Hepatocyte (in vitro differentiated cells): Measurements from ENCODE around the gene INSL3. TPM values are rescaled to one million over a fixed set of nuclear protein-coding genes. Genes with fewer than 3 reads are reported as not detected.
A peak's percentile ranks its signal among the peaks of the same experiment; 100 is the strongest.

Experiments used
- DNase-seq: peaks from one replicate; pipeline ENCODE4 v3.0.0-alpha.2; 2016; ENCODE audit warnings: low spot score
- H2AFZ ChIP-seq: fragments of 200-600 bp; sonication (generic); 2 replicates; pipeline ENCODE4 v1.6.0; 2016; ENCODE audit warnings: antibody characterized with exemption, mild to moderate bottlenecking
- H3K27ac ChIP-seq: fragments of 200-600 bp; sonication (generic); 2 replicates; pipeline ENCODE4 v1.5.1; 2016; ENCODE audit warnings: mild to moderate bottlenecking
- H3K27me3 ChIP-seq: fragments of 200-600 bp; sonication (generic); 2 replicates; pipeline ENCODE4 v1.6.1; 2016
- H3K36me3 ChIP-seq: fragments of 200-600 bp; sonication (generic); replicated peaks from 2 replicates; pipeline ENCODE4 v1.5.1; 2016; ENCODE audit warnings: low read depth; ENCODE audit not compliant: insufficient read depth
- H3K4me1 ChIP-seq: fragments of 200-600 bp; sonication (generic); 2 replicates; pipeline ENCODE4 v1.5.1; 2016; ENCODE audit warnings: mild to moderate bottlenecking, moderate library complexity; ENCODE audit not compliant: insufficient read depth
- H3K4me2 ChIP-seq: fragments of 200-600 bp; sonication (generic); 2 replicates; pipeline ENCODE4 v1.6.0; 2016
- H3K4me3 ChIP-seq: fragments of 200-600 bp; sonication (generic); 2 replicates; pipeline ENCODE4 v1.5.1; 2016; ENCODE audit warnings: mild to moderate bottlenecking
- H3K79me2 ChIP-seq: fragments of 200-600 bp; sonication (generic); 2 replicates; pipeline ENCODE4 v1.6.0; 2017; ENCODE audit warnings: mild to moderate bottlenecking
- H3K9me2 ChIP-seq: fragments of 200-600 bp; sonication (generic); replicated peaks from 2 replicates; pipeline ENCODE4 v1.6.0; 2017; ENCODE audit warnings: mild to moderate bottlenecking; ENCODE audit not compliant: insufficient read depth
- H3K9me3 ChIP-seq: fragments of 200-600 bp; sonication (generic); 2 replicates; pipeline ENCODE4 v1.5.1; 2016; ENCODE audit warnings: low read depth, mild to moderate bottlenecking
- H4K20me1 ChIP-seq: fragments of 200-600 bp; sonication (generic); 2 replicates; pipeline ENCODE4 v1.6.0; 2016; ENCODE audit warnings: mild to moderate bottlenecking; ENCODE audit not compliant: insufficient read depth, poor library complexity, severe bottlenecking
- CTCF ChIP-seq: fragments of 200-600 bp; sonication (generic); IDR thresholded peaks from 2 replicates; pipeline ENCODE4 v1.5.1; 2016; ENCODE audit warnings: antibody characterized with exemption, mild to moderate bottlenecking; ENCODE audit not compliant: poor library complexity
- EZH2 ChIP-seq: fragments of 200-600 bp; sonication (generic); IDR thresholded peaks from 2 replicates; pipeline ENCODE4 v1.6.1; 2016; ENCODE audit warnings: antibody characterized with exemption, mild to moderate bottlenecking, borderline replicate concordance
- EZH2phosphoT487 ChIP-seq: fragments of 200-600 bp; sonication (generic); IDR thresholded peaks from one replicate; pipeline ENCODE4 v1.6.1; 2018; ENCODE audit warnings: antibody characterized with exemption, mild to moderate bottlenecking, low read depth, moderate library complexity; ENCODE audit not compliant: unreplicated experiment, severe bottlenecking
- WGBS: methylation state at CpG from one replicate; pipeline ENCODE4 v1.1.6; 2016; ENCODE audit warnings: low lambda C conversion rate; ENCODE audit errors: missing lambda C conversion rate; 5-methylcytosine and 5-hydroxymethylcytosine counted together
- polyA plus RNA-seq: library from polyadenylated mRNA; unstranded; fragments of >200 nt; fragmentation: Nextera tagmentation; extraction: Ambion mirVana; gene quantifications from 2 replicates; pipeline ENCODE4 v1.2.1, GENCODE V29; 2016
- total RNA-seq: library from RNA; depleted of rRNA; stranded (reverse); fragments of >200 nt; gene quantifications from 2 replicates; pipeline ENCODE4 v1.2.3, GENCODE V29; 2014

Gene INSL3
- total and polyA plus RNA-seq, 2 experiments from 2014 or later = 0.21 TPM; not detected in 1

DNA sequence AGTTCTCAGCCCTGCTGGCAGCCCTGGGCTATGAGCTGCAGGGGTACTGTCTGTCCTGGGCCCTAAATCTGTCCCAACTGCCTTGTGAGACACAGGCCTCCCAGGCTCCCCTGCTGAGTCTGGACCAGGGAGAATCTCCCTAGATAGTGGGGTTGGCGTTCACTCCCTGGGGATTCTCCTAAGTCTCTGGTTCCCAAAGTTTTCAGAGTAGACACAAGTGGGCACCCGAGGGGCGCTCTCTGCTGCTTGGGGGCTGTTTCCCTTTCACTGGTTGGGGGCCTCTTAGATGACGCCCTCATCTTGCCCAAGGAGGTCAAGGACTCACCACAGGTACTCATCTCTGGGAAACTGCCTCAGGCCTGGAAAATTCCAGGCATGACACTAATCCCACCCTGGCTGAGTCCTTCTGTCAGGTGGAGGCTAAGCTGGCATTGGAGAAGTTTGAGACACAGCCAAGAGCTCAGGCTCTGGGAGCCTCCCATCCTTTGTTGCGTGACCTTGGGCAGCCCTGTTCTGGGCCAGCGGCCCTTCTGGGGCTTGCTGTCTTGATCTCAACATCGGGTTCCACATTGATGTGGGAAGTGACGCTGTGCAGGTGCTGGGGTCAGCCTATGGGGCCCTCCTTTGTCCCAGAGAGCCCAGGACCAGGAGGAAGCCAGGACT is 42.3 kb upstream of the INSL3 start:
- no peak overlapping the region for H2AFZ ChIP-seq
- TF ChIP-seq CTCF = no peak
- TF ChIP-seq EZH2phosphoT487 = no peak
- no peak for TF ChIP-seq EZH2
- H3K9me2 ChIP-seq = no peaks in the 10 kb centered on the region
- WGBS = 94% methylated on average over 8 of the region's 8 CpGs
- H3K9me3 ChIP-seq = no peaks in the 10 kb centered on the region
- peaks cover 42% of the 10 kb centered on the region for H4K20me1 ChIP-seq
- H3K4me3 ChIP-seq = no peak overlapping the region
- H3K36me3 ChIP-seq = no peaks in the 10 kb centered on the region
- H3K27me3 ChIP-seq = peaks cover 4% of the 10 kb centered on the region
- no peak for DNase-seq
- H3K4me1 ChIP-seq = peaks cover 10% of the 10 kb centered on the region
- no peak overlapping the region for H3K4me2 ChIP-seq
- H3K79me2 ChIP-seq = peaks cover 28% of the 10 kb centered on the region
- H3K27ac ChIP-seq = no peak overlapping the region

- Histone ChIP-seq H3K9me2 (no peaks in the 10 kb centered on the region), H3K27me3 (no peaks in the 10 kb centered on the region), H3K4me3 (no peak overlapping the region), H2AFZ (no peak overlapping the region), H3K9me3 (no peaks in the 10 kb centered on the region), H4K20me1 (peaks cover 42% of the 10 kb centered on the region), H3K36me3 (no peaks in the 10 kb centered on the region), H3K4me1 (peaks cover 10% of the 10 kb centered on the region), H3K27ac (no peak overlapping the region), H3K4me2 (no peak overlapping the region), H3K79me2 (peaks cover 28% of the 10 kb centered on the region)
- TF ChIP-seq CTCF = no peak
- TF ChIP-seq EZH2 = no peak
- TF ChIP-seq EZH2phosphoT487 = no peak
- DNase-seq = no peak
- WGBS = 96% methylated on average over 31 of the region's 31 CpGs
Observed at GRCh38 chr19:17862711-17863519, 41.6 kb upstream of the INSL3 start.

- DNase-seq = no peak
- Histone ChIP-seq H3K4me2 (peak overlapping the region; percentile 99), H3K36me3 (no peaks in the 10 kb centered on the region), H3K27me3 (no peaks in the 10 kb centered on the region), H3K9me3 (no peaks in the 10 kb centered on the region), H3K9me2 (no peaks in the 10 kb centered on the region), H3K79me2 (peaks cover 28% of the 10 kb centered on the region), H4K20me1 (peaks cover 42% of the 10 kb centered on the region), H3K4me1 (peaks cover 10% of the 10 kb centered on the region), H3K4me3 (no peak overlapping the region), H3K27ac (no peak overlapping the region), H2AFZ (no peak overlapping the region)
- 91% methylated on average over 23 of the region's 23 CpGs for WGBS
- TF ChIP-seq EZH2phosphoT487 = no peak
- no peak for TF ChIP-seq CTCF
- TF ChIP-seq EZH2 = no peak
Observed at GRCh38 chr19:17861542-17862402, 40.5 kb upstream of the INSL3 start.
